ENCODE data around the gene KLF4.

DNA sequence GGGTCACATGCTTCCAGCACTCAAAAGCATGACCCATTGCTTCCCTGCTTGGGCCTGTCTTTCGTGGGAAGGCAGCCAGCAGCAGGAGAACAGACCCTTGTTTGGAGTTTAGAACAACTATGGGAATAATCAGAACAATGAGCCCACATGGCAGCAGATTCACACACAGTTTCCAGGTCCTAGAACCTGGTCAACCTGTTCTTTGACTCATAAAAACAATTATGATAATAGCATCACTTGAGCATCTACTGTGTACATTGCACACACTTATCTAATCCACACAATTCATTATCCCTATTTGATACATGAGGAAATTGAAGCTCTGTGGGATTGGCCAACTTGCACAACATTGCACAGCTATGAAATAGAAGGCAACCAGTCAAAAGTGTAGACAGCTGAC is 41.7 kb downstream of the KLF4 start:
- no peak for TF ChIP-seq POLR2A (IDR thresholded peaks at IDR 0.05)
- TF ChIP-seq CTCF (IDR thresholded peaks at IDR 0.05) = no peak
- no peak for TF ChIP-seq EP300 (IDR thresholded peaks at IDR 0.05)

All from sigmoid colon (tissue), 4 donors.